ENCODE measurements around the gene DPH6. TPM values are rescaled to one million over a fixed set of nuclear protein-coding genes. Genes with fewer than 3 reads are reported as not detected.
"Not testable (repeated sequence)": the region's sequence is repeated elsewhere in the genome, so short reads cannot be mapped to it uniquely, and the experiment has no call there.

Gene DPH6
- polyA plus RNA-seq, 2 donors, result 6.8 to 10.7 TPM

DNA sequence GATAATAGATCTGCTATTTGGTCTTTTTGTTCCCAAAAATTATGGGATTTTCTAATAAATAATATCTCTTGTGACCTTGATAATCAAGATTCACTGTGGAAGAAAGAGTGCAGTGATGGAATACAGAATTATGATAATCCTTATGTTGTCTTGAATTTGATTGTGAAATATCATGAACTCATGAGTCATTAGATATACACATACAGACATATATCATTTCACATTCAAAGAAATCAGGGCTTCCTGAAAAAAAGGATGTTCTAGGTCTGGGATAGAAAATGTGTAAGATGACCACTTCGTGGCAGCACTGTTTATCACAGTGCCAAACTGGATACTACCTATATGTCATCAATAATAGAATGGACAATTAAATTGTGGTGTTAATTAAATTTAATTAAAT, 97.7 kb downstream of the DPH6 start:
- Histone ChIP-seq H3K27me3 (ENCODE audit: control insufficient read depth in 1 of 2, insufficient read depth in 2 of 2, low read length in 2 of 2) (no peaks in the 10 kb centered on the region), H3K9me3 (ENCODE audit: control insufficient read depth in 2 of 2, insufficient read depth in 1 of 2, low read depth in 1 of 2, low read length in 1 of 2) (no peaks in the 10 kb centered on the region), H3K36me3 (ENCODE audit: control insufficient read depth in 2 of 2, insufficient read depth in 2 of 2, low read length in 1 of 2) (peaks cover 0 to 6% of the 10 kb centered on the region in 2 donors), H3K27ac (ENCODE audit: low read depth in 2 of 2, low read length in 1 of 2) (no peak overlapping the region), H3K4me1 (ENCODE audit: control insufficient read depth in 2 of 2, insufficient read depth in 2 of 2, low read length in 1 of 2) (no peaks in the 10 kb centered on the region), H3K4me3 (ENCODE audit: low read depth in 1 of 2, low read length in 2 of 2) (no peak overlapping the region)
- 78 to 90% methylated on average over 1 of the region's 1 CpG for WGBS, 2 donors

DNA sequence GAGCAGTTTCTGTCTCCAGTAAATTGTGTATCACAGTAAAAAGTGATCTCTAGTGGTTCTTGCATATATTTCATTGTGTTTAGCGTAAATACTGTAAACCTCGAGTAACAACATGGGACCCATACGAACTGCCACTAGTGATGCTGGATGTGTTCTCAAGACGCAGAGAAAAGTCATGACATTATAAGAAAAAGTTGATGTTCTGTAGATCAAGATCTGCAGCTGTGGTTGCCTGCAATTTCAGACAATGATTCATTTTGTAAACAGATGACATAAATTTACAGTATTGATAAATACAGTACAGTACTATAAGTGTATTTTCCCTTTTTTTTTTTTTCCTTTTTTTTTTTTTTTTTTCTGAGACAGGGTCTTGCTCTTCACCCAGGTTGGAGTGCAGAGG, 100.1 kb downstream of the DPH6 start:
- no peak overlapping the region for H3K27ac ChIP-seq (ENCODE audit: low read depth in 2 of 2, low read length in 1 of 2)
- H3K27me3 ChIP-seq (ENCODE audit: control insufficient read depth in 1 of 2, insufficient read depth in 2 of 2, low read length in 2 of 2), result no peaks in the 10 kb centered on the region
- H3K4me3 ChIP-seq (ENCODE audit: low read depth in 1 of 2, low read length in 2 of 2), result no peak overlapping the region
- no peaks in the 10 kb centered on the region for H3K9me3 ChIP-seq (ENCODE audit: control insufficient read depth in 2 of 2, insufficient read depth in 1 of 2, low read depth in 1 of 2, low read length in 1 of 2)
- H3K4me1 ChIP-seq (ENCODE audit: control insufficient read depth in 2 of 2, insufficient read depth in 2 of 2, low read length in 1 of 2), result no peaks in the 10 kb centered on the region
- peaks cover 0 to 6% of the 10 kb centered on the region in 2 donors for H3K36me3 ChIP-seq (ENCODE audit: control insufficient read depth in 2 of 2, insufficient read depth in 2 of 2, low read length in 1 of 2)
- 69 to 75% methylated on average over 4 of the region's 4 CpGs for WGBS, 2 donors

DNA sequence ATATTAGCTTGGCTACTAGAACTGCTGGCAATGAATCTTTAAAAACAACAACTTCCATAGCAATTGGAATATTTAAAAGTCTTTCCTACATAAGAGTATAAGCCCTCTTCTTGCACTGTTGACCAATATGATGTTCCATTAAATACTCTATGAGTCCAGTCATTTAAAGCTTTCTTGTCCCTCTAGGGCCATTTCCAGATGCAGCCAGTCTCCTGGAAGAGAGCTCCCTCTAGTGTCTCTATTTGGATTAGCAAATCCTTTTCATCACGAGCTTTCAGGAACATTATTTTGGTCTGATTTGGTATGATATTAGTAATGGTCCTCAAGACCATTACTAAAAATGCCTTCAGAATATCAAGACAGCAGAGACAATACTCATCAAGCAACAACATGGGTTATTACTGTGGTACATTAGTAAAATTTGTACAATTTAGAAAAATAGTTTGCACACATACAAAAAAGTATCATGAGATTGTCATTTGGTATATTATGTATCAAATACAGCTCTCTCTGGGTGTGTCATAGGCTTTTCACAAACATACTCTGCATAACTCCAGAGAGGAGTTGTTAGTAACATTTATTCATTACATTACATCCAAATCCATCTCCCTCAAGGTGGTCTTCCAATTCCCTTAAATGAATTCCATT, 101.3 kb downstream of the DPH6 start:
- 16 to 29% methylated on average over 1 of the region's 1 CpG for WGBS, 2 donors
- Histone ChIP-seq H3K27ac (ENCODE audit: low read depth in 2 of 2, low read length in 1 of 2) (no peak overlapping the region), H3K36me3 (ENCODE audit: control insufficient read depth in 2 of 2, insufficient read depth in 2 of 2, low read length in 1 of 2) (peaks cover 0 to 6% of the 10 kb centered on the region in 2 donors), H3K4me3 (ENCODE audit: low read depth in 1 of 2, low read length in 2 of 2) (no peak overlapping the region), H3K4me1 (ENCODE audit: control insufficient read depth in 2 of 2, insufficient read depth in 2 of 2, low read length in 1 of 2) (no peaks in the 10 kb centered on the region), H3K27me3 (ENCODE audit: control insufficient read depth in 1 of 2, insufficient read depth in 2 of 2, low read length in 2 of 2) (no peaks in the 10 kb centered on the region), H3K9me3 (ENCODE audit: control insufficient read depth in 2 of 2, insufficient read depth in 1 of 2, low read depth in 1 of 2, low read length in 1 of 2) (no peaks in the 10 kb centered on the region)

DNA sequence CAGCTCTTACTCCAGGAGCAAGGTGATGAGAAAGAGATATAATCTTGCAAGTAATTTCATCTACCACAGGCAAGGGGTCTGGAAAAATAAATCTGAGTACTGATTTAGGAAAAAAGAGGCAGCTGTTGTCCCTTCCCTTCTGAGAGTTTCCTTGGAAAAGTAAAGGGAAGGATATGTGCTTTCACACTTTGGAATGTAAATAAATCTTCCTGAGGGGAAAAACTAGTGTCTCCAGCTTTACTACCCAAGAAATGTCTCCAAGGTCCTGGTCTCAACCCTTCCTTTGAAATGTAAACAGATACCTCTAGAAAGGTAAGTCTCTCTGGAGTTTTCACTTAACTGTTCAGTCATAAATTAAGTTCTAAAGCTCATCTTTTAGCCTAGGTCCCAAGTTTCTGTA, 102.6 kb downstream of the DPH6 start:
- Histone ChIP-seq H3K4me1 (ENCODE audit: control insufficient read depth in 2 of 2, insufficient read depth in 2 of 2, low read length in 1 of 2) (no peaks in the 10 kb centered on the region), H3K4me3 (ENCODE audit: low read depth in 1 of 2, low read length in 2 of 2) (no peak overlapping the region), H3K27ac (ENCODE audit: low read depth in 2 of 2, low read length in 1 of 2) (no peak overlapping the region), H3K9me3 (ENCODE audit: control insufficient read depth in 2 of 2, insufficient read depth in 1 of 2, low read depth in 1 of 2, low read length in 1 of 2) (no peaks in the 10 kb centered on the region), H3K27me3 (ENCODE audit: control insufficient read depth in 1 of 2, insufficient read depth in 2 of 2, low read length in 2 of 2) (no peaks in the 10 kb centered on the region), H3K36me3 (ENCODE audit: control insufficient read depth in 2 of 2, insufficient read depth in 2 of 2, low read length in 1 of 2) (peaks cover 0 to 6% of the 10 kb centered on the region in 2 donors)

DNA sequence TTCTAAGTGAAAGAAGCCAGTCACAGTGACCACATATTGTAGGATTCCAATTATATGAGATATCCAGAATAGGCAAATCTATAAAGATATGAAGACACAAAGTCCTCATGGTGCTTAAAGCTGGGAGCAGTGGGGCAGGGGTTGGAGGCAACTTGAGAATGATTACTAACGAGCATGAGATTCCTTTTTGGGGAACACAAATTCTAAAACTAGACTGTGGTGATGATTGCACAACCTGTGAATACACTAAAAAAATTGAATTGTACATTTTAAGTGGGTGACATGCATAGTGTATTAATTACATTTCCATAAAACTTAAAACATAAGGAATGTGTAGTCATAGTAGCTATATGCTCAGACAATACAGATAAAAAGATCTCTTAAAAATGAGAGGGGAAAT, 103.2 kb downstream of the DPH6 start:
- H3K27ac ChIP-seq (ENCODE audit: low read depth in 2 of 2, low read length in 1 of 2), result no peak overlapping the region
- H3K4me1 ChIP-seq (ENCODE audit: control insufficient read depth in 2 of 2, insufficient read depth in 2 of 2, low read length in 1 of 2), result no peaks in the 10 kb centered on the region
- H3K36me3 ChIP-seq (ENCODE audit: control insufficient read depth in 2 of 2, insufficient read depth in 2 of 2, low read length in 1 of 2), result peaks cover 0 to 6% of the 10 kb centered on the region in 2 donors
- WGBS, 2 donors, result 88 to 89% methylated on average over 1 of the region's 1 CpG
- H3K27me3 ChIP-seq (ENCODE audit: control insufficient read depth in 1 of 2, insufficient read depth in 2 of 2, low read length in 2 of 2), result no peaks in the 10 kb centered on the region
- no peaks in the 10 kb centered on the region for H3K9me3 ChIP-seq (ENCODE audit: control insufficient read depth in 2 of 2, insufficient read depth in 1 of 2, low read depth in 1 of 2, low read length in 1 of 2)
- no peak overlapping the region for H3K4me3 ChIP-seq (ENCODE audit: low read depth in 1 of 2, low read length in 2 of 2)

DNA sequence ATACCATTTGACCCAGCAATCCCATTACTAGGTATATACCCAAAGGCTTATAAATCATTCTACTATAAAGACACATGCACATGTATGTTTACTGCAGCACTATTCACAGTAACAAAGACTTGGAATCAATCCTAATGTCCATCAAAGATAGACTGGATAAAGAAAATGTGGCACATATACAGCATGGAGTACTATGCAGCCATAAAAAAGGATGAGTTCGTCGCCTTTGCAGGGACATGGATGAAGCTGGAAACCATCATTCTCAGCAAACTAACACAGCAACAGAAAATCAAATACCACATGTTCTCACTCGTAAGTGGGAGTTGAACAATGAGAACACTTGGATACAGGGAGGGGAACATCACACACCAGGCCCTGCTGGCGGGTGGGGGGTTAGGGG, 104.7 kb downstream of the DPH6 start:
- H3K27me3 ChIP-seq (ENCODE audit: control insufficient read depth in 1 of 2, insufficient read depth in 2 of 2, low read length in 2 of 2); H3K27ac ChIP-seq (ENCODE audit: low read depth in 2 of 2, low read length in 1 of 2); H3K4me3 ChIP-seq (ENCODE audit: low read depth in 1 of 2, low read length in 2 of 2); H3K9me3 ChIP-seq (ENCODE audit: control insufficient read depth in 2 of 2, insufficient read depth in 1 of 2, low read depth in 1 of 2, low read length in 1 of 2); H3K4me1 ChIP-seq (ENCODE audit: control insufficient read depth in 2 of 2, insufficient read depth in 2 of 2, low read length in 1 of 2); H3K36me3 ChIP-seq (ENCODE audit: control insufficient read depth in 2 of 2, insufficient read depth in 2 of 2, low read length in 1 of 2): not testable (repeated sequence)
- 94 to 95% methylated on average over 4 of the region's 4 CpGs for WGBS, 2 donors

DNA sequence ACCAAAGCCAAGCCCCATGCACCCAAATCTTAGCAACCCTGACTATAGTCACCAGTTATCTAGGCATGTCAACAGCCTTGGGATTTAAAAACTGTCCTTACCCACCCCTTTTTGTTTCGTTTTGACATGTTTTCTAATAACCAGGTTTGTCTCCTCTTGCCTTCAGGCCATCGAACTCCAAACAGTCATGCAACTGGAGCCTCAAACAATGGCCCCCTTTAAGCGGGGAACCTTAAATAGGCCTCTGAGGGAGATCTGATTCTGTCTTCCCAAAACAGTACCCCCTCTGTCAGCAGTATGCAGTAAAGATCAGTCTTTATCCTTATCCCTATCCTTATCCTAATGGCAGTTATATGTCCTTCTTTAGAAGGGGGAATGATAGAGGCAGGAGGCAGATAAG, 105.7 kb downstream of the DPH6 start:
- no peak overlapping the region for H3K4me3 ChIP-seq (ENCODE audit: low read depth in 1 of 2, low read length in 2 of 2)
- 66 to 77% methylated on average over 3 of the region's 3 CpGs for WGBS, 2 donors
- H3K4me1 ChIP-seq (ENCODE audit: control insufficient read depth in 2 of 2, insufficient read depth in 2 of 2, low read length in 1 of 2), result no peaks in the 10 kb centered on the region
- no peaks in the 10 kb centered on the region for H3K9me3 ChIP-seq (ENCODE audit: control insufficient read depth in 2 of 2, insufficient read depth in 1 of 2, low read depth in 1 of 2, low read length in 1 of 2)
- peaks cover 0 to 3% of the 10 kb centered on the region in 2 donors for H3K36me3 ChIP-seq (ENCODE audit: control insufficient read depth in 2 of 2, insufficient read depth in 2 of 2, low read length in 1 of 2)
- no peaks in the 10 kb centered on the region for H3K27me3 ChIP-seq (ENCODE audit: control insufficient read depth in 1 of 2, insufficient read depth in 2 of 2, low read length in 2 of 2)
- no peak overlapping the region for H3K27ac ChIP-seq (ENCODE audit: low read depth in 2 of 2, low read length in 1 of 2)

DNA sequence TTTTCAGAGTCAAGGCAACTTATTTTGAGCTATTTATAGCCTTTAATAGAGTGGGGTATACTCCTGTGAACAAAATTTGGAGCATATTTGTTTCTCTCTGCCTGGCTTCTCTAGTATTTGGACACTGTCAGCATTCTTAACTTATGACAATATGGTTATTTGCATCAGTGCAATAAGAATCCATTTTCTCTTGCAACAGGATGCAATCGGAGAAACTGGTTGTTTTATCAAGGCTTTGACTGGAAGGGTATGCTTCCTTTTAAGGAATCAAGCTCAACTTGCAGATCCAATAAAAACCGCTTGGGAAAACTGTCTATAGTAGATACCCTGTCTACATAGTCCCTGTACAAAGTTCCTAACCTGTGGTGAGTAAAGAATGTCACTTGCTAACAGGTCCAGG, 106.7 kb downstream of the DPH6 start:
- Histone ChIP-seq H3K4me1 (ENCODE audit: control insufficient read depth in 2 of 2, insufficient read depth in 2 of 2, low read length in 1 of 2) (no peaks in the 10 kb centered on the region), H3K4me3 (ENCODE audit: low read depth in 1 of 2, low read length in 2 of 2) (no peak overlapping the region), H3K9me3 (ENCODE audit: control insufficient read depth in 2 of 2, insufficient read depth in 1 of 2, low read depth in 1 of 2, low read length in 1 of 2) (no peaks in the 10 kb centered on the region)

DNA sequence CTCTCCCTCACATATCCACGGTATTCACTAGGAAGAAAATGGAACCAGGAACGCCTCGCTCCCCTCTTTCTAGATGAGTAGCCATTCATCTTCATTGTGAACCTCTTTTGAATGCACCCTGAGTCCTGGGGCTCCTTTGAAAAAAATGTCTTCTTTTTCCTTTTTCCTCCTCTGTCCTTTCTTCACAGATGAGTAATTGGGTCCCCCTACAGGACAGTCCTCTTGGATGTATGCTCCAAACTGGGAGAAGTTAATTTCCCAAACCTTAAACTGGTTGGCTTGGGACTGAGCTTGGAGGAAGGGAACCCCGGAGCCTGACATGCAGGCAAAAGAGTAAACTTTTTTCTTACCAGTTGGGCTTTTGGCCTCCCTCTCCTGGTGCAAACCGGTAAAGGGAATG, 108.8 kb downstream of the DPH6 start:
- Histone ChIP-seq H3K36me3 (ENCODE audit: control insufficient read depth in 2 of 2, insufficient read depth in 2 of 2, low read length in 1 of 2) (peaks cover 0 to 3% of the 10 kb centered on the region in 2 donors), H3K4me1 (ENCODE audit: control insufficient read depth in 2 of 2, insufficient read depth in 2 of 2, low read length in 1 of 2) (no peaks in the 10 kb centered on the region), H3K27ac (ENCODE audit: low read depth in 2 of 2, low read length in 1 of 2) (no peak overlapping the region), H3K9me3 (ENCODE audit: control insufficient read depth in 2 of 2, insufficient read depth in 1 of 2, low read depth in 1 of 2, low read length in 1 of 2) (no peaks in the 10 kb centered on the region), H3K27me3 (ENCODE audit: control insufficient read depth in 1 of 2, insufficient read depth in 2 of 2, low read length in 2 of 2) (no peaks in the 10 kb centered on the region), H3K4me3 (ENCODE audit: low read depth in 1 of 2, low read length in 2 of 2) (no peak overlapping the region)
- WGBS, 2 donors, result 90 to 97% methylated on average over 5 of the region's 5 CpGs

More for the DNA sequence above, 106.7 kb downstream of the DPH6 start:
- H3K27me3 ChIP-seq (ENCODE audit: control insufficient read depth in 1 of 2, insufficient read depth in 2 of 2, low read length in 2 of 2), result no peaks in the 10 kb centered on the region
- H3K27ac ChIP-seq (ENCODE audit: low read depth in 2 of 2, low read length in 1 of 2), result no peak overlapping the region
- peaks cover 0 to 3% of the 10 kb centered on the region in 2 donors for H3K36me3 ChIP-seq (ENCODE audit: control insufficient read depth in 2 of 2, insufficient read depth in 2 of 2, low read length in 1 of 2)
- 76 to 83% methylated on average over 2 of the region's 2 CpGs for WGBS, 2 donors

DNA sequence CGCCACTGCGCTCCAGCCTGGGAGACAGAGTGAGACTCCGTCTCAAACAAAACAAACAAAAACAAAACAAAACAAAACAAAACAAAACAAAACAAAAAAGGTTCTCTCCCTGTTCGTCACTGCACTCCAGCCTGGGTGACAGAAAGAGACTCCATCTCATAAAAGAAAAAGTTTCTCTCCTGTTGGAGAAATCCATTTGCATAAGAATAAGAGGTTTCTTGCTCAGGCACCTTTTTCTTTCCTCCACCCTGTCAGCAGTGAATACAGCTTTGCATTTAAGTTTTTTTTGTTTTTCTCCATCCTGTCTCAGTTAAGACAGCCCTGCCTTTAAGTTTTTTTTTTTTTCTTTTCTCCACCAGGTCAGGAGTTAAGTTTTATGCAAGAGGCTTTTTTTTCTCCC, 109.5 kb downstream of the DPH6 start:
- Histone ChIP-seq H3K27me3 (ENCODE audit: control insufficient read depth in 1 of 2, insufficient read depth in 2 of 2, low read length in 2 of 2) (no peaks in the 10 kb centered on the region), H3K27ac (ENCODE audit: low read depth in 2 of 2, low read length in 1 of 2) (no peak overlapping the region), H3K9me3 (ENCODE audit: control insufficient read depth in 2 of 2, insufficient read depth in 1 of 2, low read depth in 1 of 2, low read length in 1 of 2) (no peaks in the 10 kb centered on the region), H3K4me1 (ENCODE audit: control insufficient read depth in 2 of 2, insufficient read depth in 2 of 2, low read length in 1 of 2) (no peaks in the 10 kb centered on the region), H3K4me3 (ENCODE audit: low read depth in 1 of 2, low read length in 2 of 2) (no peak overlapping the region), H3K36me3 (ENCODE audit: control insufficient read depth in 2 of 2, insufficient read depth in 2 of 2, low read length in 1 of 2) (peaks cover 0 to 3% of the 10 kb centered on the region in 2 donors)
- 95 to 100% methylated on average over 4 of the region's 4 CpGs for WGBS, 2 donors
